HepG2 (cell line): ENCODE results near the gene SFTPB. TPM values are rescaled to one million over a fixed set of nuclear protein-coding genes. Genes with fewer than 3 reads are reported as not detected.

ENCODE experiments used
- FOXM1 ChIP-seq: sonication (generic); formaldehyde crosslinking; IDR thresholded peaks from 2 replicates; pipeline ENCODE4 v1.5.0; 2020; ENCODE audit warnings: missing genetic modification reagents
- HIVEP1 ChIP-seq: sonication (generic); formaldehyde crosslinking; IDR thresholded peaks from 2 replicates; pipeline ENCODE4 v1.4.0; 2020; ENCODE audit warnings: mild to moderate bottlenecking, missing genetic modification reagents
- NFATC3 ChIP-seq: sonication (generic); formaldehyde crosslinking; IDR thresholded peaks from 2 replicates; pipeline ENCODE4 v1.5.1; 2020; ENCODE audit warnings: mild to moderate bottlenecking, missing genetic modification reagents
- NFKBIZ ChIP-seq: IDR thresholded peaks from 2 replicates; pipeline ENCODE4 v1.6.1; 2018; ENCODE audit warnings: missing genetic modification reagents, missing compliant biosample characterization
- PRMT3 ChIP-seq: sonication (generic); formaldehyde crosslinking; IDR thresholded peaks from 2 replicates; pipeline ENCODE4 v1.8.1; 2022; ENCODE audit warnings: low read depth, mild to moderate bottlenecking, moderate library complexity, missing genetic modification reagents, borderline replicate concordance
- RNF2 ChIP-seq: fragments of 450-650 bp; conservative IDR thresholded peaks from 2 replicates; pipeline ENCODE4 v1.6.1; 2016; ENCODE audit warnings: low read depth
- SALL2 ChIP-seq: sonication (generic); formaldehyde crosslinking; IDR thresholded peaks from 2 replicates; pipeline ENCODE4 v1.8.1; 2023; ENCODE audit warnings: mild to moderate bottlenecking, missing genetic modification reagents, inconsistent platforms
- ZFP36L1 ChIP-seq: sonication (generic); formaldehyde crosslinking; IDR thresholded peaks from 2 replicates; pipeline ENCODE4 v1.8.0; 2022; ENCODE audit warnings: mild to moderate bottlenecking, missing genetic modification reagents, moderate library complexity
- ZNF143 ChIP-seq: sonication (generic); formaldehyde crosslinking; IDR thresholded peaks from 2 replicates; pipeline ENCODE4 v1.4.0; 2020; ENCODE audit warnings: missing genetic modification reagents
- ZNF234 ChIP-seq: sonication (generic); formaldehyde crosslinking; conservative IDR thresholded peaks from 2 replicates; pipeline ENCODE4 v1.5.1; 2020; ENCODE audit warnings: mild to moderate bottlenecking, missing genetic modification reagents
- ZNF260 ChIP-seq: sonication (generic); formaldehyde crosslinking; IDR thresholded peaks from 2 replicates; pipeline ENCODE4 v1.4.0; 2020; ENCODE audit warnings: missing genetic modification reagents, low read depth, mild to moderate bottlenecking, borderline replicate concordance
- ZNF589 ChIP-seq: sonication (generic); formaldehyde crosslinking; conservative IDR thresholded peaks from 2 replicates; pipeline ENCODE4 v1.8.0; 2022; ENCODE audit warnings: mild to moderate bottlenecking, moderate library complexity, missing genetic modification reagents
- ZNF737 ChIP-seq: sonication (generic); formaldehyde crosslinking; IDR thresholded peaks from 2 replicates; pipeline ENCODE4 v1.5.0; 2020; ENCODE audit warnings: missing genetic modification reagents, mild to moderate bottlenecking, borderline replicate concordance
- polyA plus RNA-seq, 8 experiments: library from polyadenylated mRNA; depleted of rRNA in 3 of 8; stranded (reverse) in 7 of 8; unstranded in 1 of 8; fragments of >200 nt; fragmentation: Illumina TruSeq in 4 of 8; extraction: Trizol in 4 of 8; gene quantifications; 2 replicates each; pipeline versions ENCODE4 v1.2.1 to v1.2.3, GENCODE V29; 2011 to 2016; ENCODE audit warnings: low read depth in 4 of 8, missing spikeins in 1 of 8, mixed read lengths in 1 of 8; ENCODE audit not compliant: insufficient read depth in 1 of 8
- total RNA-seq, 5 experiments: library from RNA; depleted of rRNA; stranded (reverse); fragments of >200 nt; fragmentation: Illumina TruSeq; extraction: Trizol; gene quantifications; 2 replicates each; pipeline ENCODE4 v1.2.3, GENCODE V29; 2016; ENCODE audit warnings: low read depth in 1 of 5
- TF ChIP-seq, protein P1 (sequence below): IDR thresholded peaks from 2 replicates; pipeline ENCODE4 v1.6.1; 2016; ENCODE audit warnings: missing compliant biosample characterization, missing genetic modification reagents, borderline replicate concordance
- TF ChIP-seq, protein P2 (sequence below): sonication (generic); formaldehyde crosslinking; conservative IDR thresholded peaks from 2 replicates; pipeline ENCODE4 v1.5.0; 2020; ENCODE audit warnings: missing genetic modification reagents
- TF ChIP-seq, protein P3 (sequence below): sonication (generic); formaldehyde crosslinking; IDR thresholded peaks from 2 replicates; pipeline ENCODE4 v1.4.0; 2020; ENCODE audit warnings: low read depth, mild to moderate bottlenecking, missing genetic modification reagents
- TF ChIP-seq, protein P4 (sequence below): sonication (generic); formaldehyde crosslinking; IDR thresholded peaks from 2 replicates; pipeline ENCODE4 v1.4.0; 2020; ENCODE audit warnings: missing genetic modification reagents, low read depth, mild to moderate bottlenecking, borderline replicate concordance
- TF ChIP-seq, protein P5 (sequence below): sonication (generic); formaldehyde crosslinking; IDR thresholded peaks from 2 replicates; pipeline ENCODE4 v1.8.1; 2023; ENCODE audit warnings: mild to moderate bottlenecking, missing genetic modification reagents
- TF ChIP-seq, protein P6 (sequence below): sonication (generic); formaldehyde crosslinking; IDR thresholded peaks from 2 replicates; pipeline ENCODE4 v1.4.0; 2020; ENCODE audit warnings: missing genetic modification reagents, borderline replicate concordance

The SFTPB gene
- total and polyA plus RNA-seq, 2 of the 13 experiments (the other 11 are each of a cell fraction or from before 2014, with no cell fraction given) = not detected

DNA sequence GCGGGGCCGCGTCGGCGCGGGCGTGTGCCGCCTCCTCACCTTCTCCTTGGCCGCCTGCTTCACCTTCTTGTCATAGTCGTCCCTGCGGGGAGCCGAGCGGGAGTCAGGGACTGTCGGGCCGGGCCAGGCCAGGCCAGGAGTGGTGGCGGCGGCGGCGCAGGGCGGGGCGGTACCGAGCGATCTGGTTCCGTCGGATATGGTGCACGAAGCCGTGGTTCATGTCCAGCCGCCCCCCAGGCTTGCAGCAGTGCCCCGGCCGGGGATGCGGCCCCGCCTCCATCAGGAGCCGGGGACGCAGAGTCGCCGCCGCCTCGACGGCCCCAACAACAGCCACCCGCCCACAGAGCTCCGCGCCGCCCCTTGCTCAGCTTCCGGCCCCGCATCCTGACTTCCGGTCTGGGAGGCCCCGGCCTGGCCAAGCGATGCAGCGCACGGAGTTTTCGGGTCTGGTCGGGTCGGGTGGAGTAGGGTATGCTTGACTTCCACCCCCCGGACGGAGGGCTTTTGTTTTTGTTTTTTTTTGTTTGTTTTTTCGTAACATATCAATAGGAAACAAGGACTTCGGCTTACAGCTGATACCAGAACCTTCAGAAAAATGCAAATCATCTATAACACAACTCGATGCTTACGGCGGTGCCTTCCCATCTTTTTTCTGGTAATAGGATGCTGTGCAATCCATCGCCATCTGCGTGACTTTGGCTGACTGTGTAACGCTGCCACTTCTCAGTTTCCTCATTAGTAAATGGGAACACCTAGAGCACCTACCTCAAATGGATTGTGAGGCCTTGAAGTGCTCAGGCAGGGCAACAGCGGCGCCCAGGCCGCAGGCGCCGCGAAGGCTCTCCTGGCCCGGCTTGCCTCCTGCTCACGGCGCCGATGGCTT, 56.1 kb downstream of the SFTPB start, which contains the start of gene C2orf68 (continued):
- TF ChIP-seq, protein P1, sequence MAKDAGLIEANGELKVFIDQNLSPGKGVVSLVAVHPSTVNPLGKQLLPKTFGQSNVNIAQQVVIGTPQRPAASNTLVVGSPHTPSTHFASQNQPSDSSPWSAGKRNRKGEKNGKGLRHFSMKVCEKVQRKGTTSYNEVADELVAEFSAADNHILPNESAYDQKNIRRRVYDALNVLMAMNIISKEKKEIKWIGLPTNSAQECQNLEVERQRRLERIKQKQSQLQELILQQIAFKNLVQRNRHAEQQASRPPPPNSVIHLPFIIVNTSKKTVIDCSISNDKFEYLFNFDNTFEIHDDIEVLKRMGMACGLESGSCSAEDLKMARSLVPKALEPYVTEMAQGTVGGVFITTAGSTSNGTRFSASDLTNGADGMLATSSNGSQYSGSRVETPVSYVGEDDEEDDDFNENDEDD (CRISPR knock-in tag) = peak; percentile 94; the same call in 1 of the 2 replicates
- TF ChIP-seq ZNF737 (CRISPR knock-in tag) (no peak), SALL2 (CRISPR knock-in tag) (peak; percentile 25; the same call in 1 of the 2 replicates), ZNF260 (0 out of 2 replicates have a peak, but pooled peaks have one; percentile 54), HIVEP1 (CRISPR knock-in tag) (peak; percentile 66), NFATC3 (CRISPR knock-in tag) (no peak), ZNF234 (CRISPR knock-in tag) (no peak; the same call in 1 of the 2 replicates), NFKBIZ (CRISPR knock-in tag) (peak; percentile 74), PRMT3 (CRISPR knock-in tag) (no peak), FOXM1 (CRISPR knock-in tag) (no peak), ZNF589 (CRISPR knock-in tag) (peak; percentile 93; the same call in 1 of the 2 replicates), RNF2 (peak; percentile 78), ZNF143 (CRISPR knock-in tag) (peak; percentile 72), ZFP36L1 (CRISPR knock-in tag) (peak; percentile 24; the same call in 1 of the 2 replicates)
- TF ChIP-seq, protein P2, sequence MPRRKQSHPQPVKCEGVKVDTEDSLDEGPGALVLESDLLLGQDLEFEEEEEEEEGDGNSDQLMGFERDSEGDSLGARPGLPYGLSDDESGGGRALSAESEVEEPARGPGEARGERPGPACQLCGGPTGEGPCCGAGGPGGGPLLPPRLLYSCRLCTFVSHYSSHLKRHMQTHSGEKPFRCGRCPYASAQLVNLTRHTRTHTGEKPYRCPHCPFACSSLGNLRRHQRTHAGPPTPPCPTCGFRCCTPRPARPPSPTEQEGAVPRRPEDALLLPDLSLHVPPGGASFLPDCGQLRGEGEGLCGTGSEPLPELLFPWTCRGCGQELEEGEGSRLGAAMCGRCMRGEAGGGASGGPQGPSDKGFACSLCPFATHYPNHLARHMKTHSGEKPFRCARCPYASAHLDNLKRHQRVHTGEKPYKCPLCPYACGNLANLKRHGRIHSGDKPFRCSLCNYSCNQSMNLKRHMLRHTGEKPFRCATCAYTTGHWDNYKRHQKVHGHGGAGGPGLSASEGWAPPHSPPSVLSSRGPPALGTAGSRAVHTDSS (CRISPR knock-in tag) = no peak
- TF ChIP-seq, protein P3, sequence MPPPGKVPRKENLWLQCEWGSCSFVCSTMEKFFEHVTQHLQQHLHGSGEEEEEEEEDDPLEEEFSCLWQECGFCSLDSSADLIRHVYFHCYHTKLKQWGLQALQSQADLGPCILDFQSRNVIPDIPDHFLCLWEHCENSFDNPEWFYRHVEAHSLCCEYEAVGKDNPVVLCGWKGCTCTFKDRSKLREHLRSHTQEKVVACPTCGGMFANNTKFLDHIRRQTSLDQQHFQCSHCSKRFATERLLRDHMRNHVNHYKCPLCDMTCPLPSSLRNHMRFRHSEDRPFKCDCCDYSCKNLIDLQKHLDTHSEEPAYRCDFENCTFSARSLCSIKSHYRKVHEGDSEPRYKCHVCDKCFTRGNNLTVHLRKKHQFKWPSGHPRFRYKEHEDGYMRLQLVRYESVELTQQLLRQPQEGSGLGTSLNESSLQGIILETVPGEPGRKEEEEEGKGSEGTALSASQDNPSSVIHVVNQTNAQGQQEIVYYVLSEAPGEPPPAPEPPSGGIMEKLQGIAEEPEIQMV = 0 out of 2 replicates have a peak, but pooled peaks have one; percentile 45
- TF ChIP-seq, protein P4, sequence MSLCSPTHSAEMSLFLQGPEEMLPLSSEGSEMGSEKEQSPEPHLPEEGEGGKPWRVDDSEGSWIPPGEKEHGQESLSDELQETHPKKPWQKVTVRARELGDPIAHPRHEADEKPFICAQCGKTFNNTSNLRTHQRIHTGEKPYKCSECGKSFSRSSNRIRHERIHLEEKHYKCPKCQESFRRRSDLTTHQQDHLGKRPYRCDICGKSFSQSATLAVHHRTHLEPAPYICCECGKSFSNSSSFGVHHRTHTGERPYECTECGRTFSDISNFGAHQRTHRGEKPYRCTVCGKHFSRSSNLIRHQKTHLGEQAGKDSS (CRISPR knock-in tag) = peak; percentile 51; the same call in 1 of the 2 replicates
- TF ChIP-seq, protein P5, sequence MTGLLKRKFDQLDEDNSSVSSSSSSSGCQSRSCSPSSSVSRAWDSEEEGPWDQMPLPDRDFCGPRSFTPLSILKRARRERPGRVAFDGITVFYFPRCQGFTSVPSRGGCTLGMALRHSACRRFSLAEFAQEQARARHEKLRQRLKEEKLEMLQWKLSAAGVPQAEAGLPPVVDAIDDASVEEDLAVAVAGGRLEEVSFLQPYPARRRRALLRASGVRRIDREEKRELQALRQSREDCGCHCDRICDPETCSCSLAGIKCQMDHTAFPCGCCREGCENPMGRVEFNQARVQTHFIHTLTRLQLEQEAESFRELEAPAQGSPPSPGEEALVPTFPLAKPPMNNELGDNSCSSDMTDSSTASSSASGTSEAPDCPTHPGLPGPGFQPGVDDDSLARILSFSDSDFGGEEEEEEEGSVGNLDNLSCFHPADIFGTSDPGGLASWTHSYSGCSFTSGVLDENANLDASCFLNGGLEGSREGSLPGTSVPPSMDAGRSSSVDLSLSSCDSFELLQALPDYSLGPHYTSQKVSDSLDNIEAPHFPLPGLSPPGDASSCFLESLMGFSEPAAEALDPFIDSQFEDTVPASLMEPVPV (CRISPR knock-in tag) = 0 out of 2 replicates have a peak, but pooled peaks have one; percentile 37
- TF ChIP-seq, protein P6, sequence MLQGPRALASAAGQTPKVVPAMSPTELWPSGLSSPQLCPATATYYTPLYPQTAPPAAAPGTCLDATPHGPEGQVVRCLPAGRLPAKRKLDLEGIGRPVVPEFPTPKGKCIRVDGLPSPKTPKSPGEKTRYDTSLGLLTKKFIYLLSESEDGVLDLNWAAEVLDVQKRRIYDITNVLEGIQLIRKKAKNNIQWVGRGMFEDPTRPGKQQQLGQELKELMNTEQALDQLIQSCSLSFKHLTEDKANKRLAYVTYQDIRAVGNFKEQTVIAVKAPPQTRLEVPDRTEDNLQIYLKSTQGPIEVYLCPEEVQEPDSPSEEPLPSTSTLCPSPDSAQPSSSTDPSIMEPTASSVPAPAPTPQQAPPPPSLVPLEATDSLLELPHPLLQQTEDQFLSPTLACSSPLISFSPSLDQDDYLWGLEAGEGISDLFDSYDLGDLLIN = 0 out of 2 replicates have a peak, but pooled peaks have one; percentile 30
